ENCODE data around the gene UNC5A. TPM values are rescaled to one million over a fixed set of nuclear protein-coding genes. Genes with fewer than 3 reads are reported as not detected.
"Not testable (repeated sequence)": the region's sequence is repeated elsewhere in the genome, so short reads cannot be mapped to it uniquely, and the experiment has no call there.

Gene UNC5A
- total RNA-seq, 1 experiment from 2014 or later = not detected

- no peak for DNase-seq (ENCODE audit: low read depth in 1 of 2, low spot score in 2 of 2)
- Histone ChIP-seq H3K4me1 (replicated peaks) (no peaks in the 10 kb centered on the region), H3K36me3 (no peaks in the 10 kb centered on the region), H3K9me3 (replicated peaks) (no peaks in the 10 kb centered on the region), H3K27me3 (replicated peaks) (peaks cover 57% of the 10 kb centered on the region), H3K4me3 (no peak overlapping the region), H3K27ac (no peak overlapping the region)
Observed at GRCh38 chr5:176868126-176868525, 57.8 kb downstream of the UNC5A start.

DNA sequence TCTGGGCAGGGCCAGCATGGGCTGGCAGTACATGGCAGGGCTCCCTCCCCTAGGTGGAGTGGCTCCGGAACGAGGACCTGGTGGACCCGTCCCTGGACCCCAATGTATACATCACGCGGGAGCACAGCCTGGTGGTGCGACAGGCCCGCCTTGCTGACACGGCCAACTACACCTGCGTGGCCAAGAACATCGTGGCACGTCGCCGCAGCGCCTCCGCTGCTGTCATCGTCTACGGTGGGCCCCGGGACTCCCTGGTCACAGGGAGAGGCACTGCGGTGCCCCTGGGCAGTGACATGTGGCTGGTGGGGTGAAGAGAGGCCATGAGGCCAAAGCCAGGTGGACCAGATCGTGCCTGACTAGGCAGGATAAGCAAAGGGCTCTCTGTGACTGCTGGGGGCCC is 58.4 kb downstream of the UNC5A start:
- Histone ChIP-seq H3K27ac (no peak overlapping the region), H3K36me3 (no peaks in the 10 kb centered on the region), H3K9me3 (replicated peaks) (no peaks in the 10 kb centered on the region), H3K4me1 (replicated peaks) (no peaks in the 10 kb centered on the region), H3K4me3 (no peak overlapping the region), H3K27me3 (replicated peaks) (peaks cover 59% of the 10 kb centered on the region)
- no peak for DNase-seq (ENCODE audit: low read depth in 1 of 2, low spot score in 2 of 2)

GRCh38 chr5:176869501-176870109 is 59.2 kb downstream of the UNC5A start:
- Histone ChIP-seq H3K27me3 (replicated peaks) (peaks cover 59% of the 10 kb centered on the region), H3K4me1 (replicated peaks) (no peaks in the 10 kb centered on the region), H3K27ac (no peak overlapping the region), H3K4me3 (no peak overlapping the region), H3K9me3 (replicated peaks) (no peaks in the 10 kb centered on the region), H3K36me3 (no peaks in the 10 kb centered on the region)
- DNase-seq (ENCODE audit: low read depth in 1 of 2, low spot score in 2 of 2) = no peak

DNA sequence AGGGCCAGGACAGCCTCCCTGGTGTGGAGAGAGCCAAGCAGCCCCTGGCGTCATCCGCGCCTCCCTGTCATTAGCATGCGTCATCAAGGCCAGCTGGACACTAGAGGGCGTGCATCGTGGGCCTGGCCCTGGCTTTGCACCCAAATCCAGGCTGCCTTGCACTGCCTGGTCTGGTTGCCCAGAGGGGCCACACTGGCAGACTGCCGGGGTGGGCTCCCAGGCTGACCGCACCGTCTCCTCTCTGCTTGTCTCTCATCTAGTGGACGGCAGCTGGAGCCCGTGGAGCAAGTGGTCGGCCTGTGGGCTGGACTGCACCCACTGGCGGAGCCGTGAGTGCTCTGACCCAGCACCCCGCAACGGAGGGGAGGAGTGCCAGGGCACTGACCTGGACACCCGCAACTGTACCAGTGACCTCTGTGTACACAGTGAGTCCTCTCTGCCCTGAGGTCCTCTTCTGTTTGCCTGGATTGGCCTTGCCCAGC is 59.8 kb downstream of the UNC5A start:
- peaks cover 59% of the 10 kb centered on the region for H3K27me3 ChIP-seq (replicated peaks)
- H3K9me3 ChIP-seq (replicated peaks) = no peaks in the 10 kb centered on the region
- H3K4me1 ChIP-seq (replicated peaks) = no peaks in the 10 kb centered on the region
- DNase-seq (ENCODE audit: low read depth in 1 of 2, low spot score in 2 of 2) = peak; percentile 60 to 81
- H3K36me3 ChIP-seq = no peaks in the 10 kb centered on the region
- no peak overlapping the region for H3K27ac ChIP-seq
- H3K4me3 ChIP-seq = no peak overlapping the region

GRCh38 chr5:176870644-176871043 is 60.3 kb downstream of the UNC5A start:
- not testable (repeated sequence) for DNase-seq (ENCODE audit: low read depth in 1 of 2, low spot score in 2 of 2); H3K4me3 ChIP-seq; H3K36me3 ChIP-seq; H3K9me3 ChIP-seq (replicated peaks); H3K27ac ChIP-seq; H3K4me1 ChIP-seq (replicated peaks)
- H3K27me3 ChIP-seq (replicated peaks) = peaks cover 59% of the 10 kb centered on the region

DNA sequence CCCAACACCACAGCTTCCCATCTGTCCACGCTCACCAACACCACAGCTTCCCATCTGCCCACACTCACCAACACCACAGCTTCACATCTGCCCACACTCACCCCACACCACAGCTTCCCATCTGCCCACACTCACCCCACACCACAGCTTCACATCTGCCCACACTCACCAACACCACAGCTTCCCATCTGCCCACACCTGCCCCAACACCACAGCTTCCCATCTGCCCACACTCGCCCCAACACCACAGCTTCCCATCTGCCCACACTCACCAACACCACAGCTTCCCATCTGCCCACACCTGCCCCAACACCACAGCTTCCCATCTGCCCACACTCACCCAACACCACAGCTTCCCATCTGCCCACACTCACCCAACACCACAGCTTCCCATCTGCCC is 62.2 kb downstream of the UNC5A start:
- H3K9me3 ChIP-seq (replicated peaks); H3K4me3 ChIP-seq; H3K4me1 ChIP-seq (replicated peaks); DNase-seq (ENCODE audit: low read depth in 1 of 2, low spot score in 2 of 2); H3K27ac ChIP-seq; H3K36me3 ChIP-seq: not testable (repeated sequence)
- H3K27me3 ChIP-seq (replicated peaks) = peaks cover 59% of the 10 kb centered on the region

GRCh38 chr5:176873011-176873410 is 62.7 kb downstream of the UNC5A start:
- H3K4me3 ChIP-seq; H3K9me3 ChIP-seq (replicated peaks); H3K36me3 ChIP-seq; H3K27ac ChIP-seq; H3K4me1 ChIP-seq (replicated peaks); DNase-seq (ENCODE audit: low read depth in 1 of 2, low spot score in 2 of 2): not testable (repeated sequence)
- H3K27me3 ChIP-seq (replicated peaks) = peaks cover 60% of the 10 kb centered on the region

GRCh38 chr5:176873541-176874172 is 63.3 kb downstream of the UNC5A start:
- H3K4me1 ChIP-seq (replicated peaks) = no peaks in the 10 kb centered on the region
- H3K36me3 ChIP-seq = no peaks in the 10 kb centered on the region
- no peak for DNase-seq (ENCODE audit: low read depth in 1 of 2, low spot score in 2 of 2)
- peaks cover 63% of the 10 kb centered on the region for H3K27me3 ChIP-seq (replicated peaks)
- no peak overlapping the region for H3K27ac ChIP-seq
- H3K9me3 ChIP-seq (replicated peaks) = no peaks in the 10 kb centered on the region
- H3K4me3 ChIP-seq = no peak overlapping the region

DNA sequence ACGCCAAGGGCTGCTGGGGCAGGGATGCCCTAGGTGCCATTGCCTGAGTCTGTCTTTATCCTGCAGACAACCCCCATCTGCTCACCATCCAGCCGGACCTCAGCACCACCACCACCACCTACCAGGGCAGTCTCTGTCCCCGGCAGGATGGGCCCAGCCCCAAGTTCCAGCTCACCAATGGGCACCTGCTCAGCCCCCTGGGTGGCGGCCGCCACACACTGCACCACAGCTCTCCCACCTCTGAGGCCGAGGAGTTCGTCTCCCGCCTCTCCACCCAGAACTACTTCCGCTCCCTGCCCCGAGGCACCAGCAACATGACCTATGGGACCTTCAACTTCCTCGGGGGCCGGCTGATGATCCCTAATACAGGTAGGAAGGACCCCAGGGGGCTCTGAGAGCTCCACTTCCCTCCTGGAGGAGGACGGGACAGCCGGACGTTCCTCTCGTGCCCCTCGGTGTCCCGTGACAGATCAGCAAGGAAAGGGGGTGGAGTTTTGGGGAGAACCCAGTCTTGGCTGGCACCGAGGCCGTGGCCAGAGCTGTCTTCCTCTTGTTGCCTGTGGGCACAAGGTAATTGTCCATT is 63.9 kb downstream of the UNC5A start:
- no peaks in the 10 kb centered on the region for H3K36me3 ChIP-seq
- H3K27ac ChIP-seq = no peak overlapping the region
- no peak overlapping the region for H3K4me3 ChIP-seq
- H3K9me3 ChIP-seq (replicated peaks) = no peaks in the 10 kb centered on the region
- no peak for DNase-seq (ENCODE audit: low read depth in 1 of 2, low spot score in 2 of 2)
- H3K4me1 ChIP-seq (replicated peaks) = no peaks in the 10 kb centered on the region
- peaks cover 69% of the 10 kb centered on the region for H3K27me3 ChIP-seq (replicated peaks)

- Histone ChIP-seq H3K27ac (no peak overlapping the region), H3K27me3 (replicated peaks) (peaks cover 74% of the 10 kb centered on the region), H3K36me3 (no peaks in the 10 kb centered on the region), H3K4me3 (no peak overlapping the region), H3K9me3 (replicated peaks) (no peaks in the 10 kb centered on the region), H3K4me1 (replicated peaks) (no peaks in the 10 kb centered on the region)
- no peak for DNase-seq (ENCODE audit: low read depth in 1 of 2, low spot score in 2 of 2)
Observed at GRCh38 chr5:176875014-176875550, 64.7 kb downstream of the UNC5A start.

DNA sequence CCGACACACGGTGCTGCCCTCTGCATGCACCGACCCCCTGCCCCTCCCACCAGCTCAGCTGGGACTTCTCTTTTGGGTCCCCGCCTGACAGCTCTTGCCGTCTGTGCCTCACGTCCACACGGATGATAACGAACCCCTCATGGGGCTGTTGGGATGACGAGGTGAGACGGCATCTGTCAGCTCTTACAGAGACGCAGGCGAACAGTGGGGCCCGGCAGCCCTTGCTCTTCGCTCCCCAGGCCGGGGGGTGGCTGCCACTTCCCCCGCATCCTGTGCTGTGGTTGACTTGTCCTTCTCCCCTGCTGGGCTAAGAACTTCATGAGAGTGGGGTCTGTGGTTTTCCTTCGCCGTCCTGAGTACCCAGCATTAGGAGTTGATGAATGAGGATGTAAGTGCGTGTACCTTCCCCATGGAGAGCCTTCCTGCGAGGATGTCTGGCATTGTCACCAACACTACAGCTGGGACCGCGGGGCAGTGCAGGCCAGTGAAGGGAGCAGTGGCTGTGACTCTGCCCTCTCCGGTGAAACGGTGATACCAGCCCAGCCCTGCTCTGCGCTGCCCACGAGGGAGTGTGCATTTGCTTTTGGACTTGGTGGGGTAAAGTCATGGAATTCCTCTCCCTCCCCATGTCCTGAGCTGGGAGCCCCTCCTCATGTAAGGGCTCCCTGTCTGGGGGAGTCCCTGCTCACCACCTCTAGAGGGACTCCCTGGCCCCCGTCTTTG is 65.6 kb downstream of the UNC5A start:
- H3K27me3 ChIP-seq (replicated peaks) = peaks cover 75% of the 10 kb centered on the region
- no peak overlapping the region for H3K4me3 ChIP-seq
- no peak for DNase-seq (ENCODE audit: low read depth in 1 of 2, low spot score in 2 of 2)
- H3K27ac ChIP-seq = no peak overlapping the region
- no peaks in the 10 kb centered on the region for H3K9me3 ChIP-seq (replicated peaks)
- H3K4me1 ChIP-seq (replicated peaks) = no peaks in the 10 kb centered on the region
- H3K36me3 ChIP-seq = no peaks in the 10 kb centered on the region

DNA sequence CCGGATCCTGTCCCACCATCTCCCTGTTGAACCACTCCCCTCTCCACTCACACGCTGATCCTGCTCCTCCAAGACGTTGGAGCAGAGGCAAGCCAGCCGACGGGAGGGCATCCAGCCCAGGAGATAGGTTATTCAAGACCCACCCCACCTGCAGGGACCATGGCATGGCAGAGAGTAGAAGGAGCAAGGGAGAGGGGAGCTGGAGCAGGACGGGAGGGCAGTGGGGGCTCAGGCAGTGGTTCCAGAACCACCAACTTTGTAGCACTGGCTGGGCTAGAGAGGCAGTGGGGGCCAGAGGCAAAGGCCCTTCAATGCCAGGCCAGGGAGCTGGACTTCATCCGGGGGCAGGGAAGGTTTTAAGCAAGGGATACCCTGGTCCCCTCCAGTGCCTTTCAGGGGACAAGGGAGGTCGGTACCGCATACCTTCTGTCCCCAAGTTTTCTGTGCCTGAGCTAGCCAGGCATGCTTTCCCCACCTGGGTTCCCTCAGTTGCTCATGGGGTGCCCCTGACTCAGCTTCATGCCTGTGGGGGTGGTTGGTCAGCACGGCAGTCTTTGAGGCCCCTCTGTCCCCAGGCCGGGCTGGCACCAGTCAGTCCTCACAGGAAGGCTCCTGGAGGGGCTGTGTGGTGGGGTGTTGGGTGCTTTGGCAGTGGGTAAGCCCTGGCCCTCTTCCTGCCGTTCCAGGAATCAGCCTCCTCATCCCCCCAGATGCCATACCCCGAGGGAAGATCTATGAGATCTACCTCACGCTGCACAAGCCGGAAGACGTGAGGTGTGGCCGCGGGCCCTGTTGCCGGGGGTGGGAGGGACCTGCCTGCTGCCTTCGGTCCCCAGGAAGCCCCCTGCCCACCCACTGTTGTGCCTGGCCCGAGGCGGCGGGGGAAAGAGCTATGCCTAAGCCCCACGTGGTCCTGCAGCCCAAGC is 66.4 kb downstream of the UNC5A start:
- Histone ChIP-seq H3K4me3 (no peak overlapping the region), H3K27me3 (replicated peaks) (peaks cover 80% of the 10 kb centered on the region), H3K9me3 (replicated peaks) (no peaks in the 10 kb centered on the region), H3K4me1 (replicated peaks) (no peaks in the 10 kb centered on the region), H3K27ac (no peak overlapping the region), H3K36me3 (no peaks in the 10 kb centered on the region)
- no peak for DNase-seq (ENCODE audit: low read depth in 1 of 2, low spot score in 2 of 2)

DNA sequence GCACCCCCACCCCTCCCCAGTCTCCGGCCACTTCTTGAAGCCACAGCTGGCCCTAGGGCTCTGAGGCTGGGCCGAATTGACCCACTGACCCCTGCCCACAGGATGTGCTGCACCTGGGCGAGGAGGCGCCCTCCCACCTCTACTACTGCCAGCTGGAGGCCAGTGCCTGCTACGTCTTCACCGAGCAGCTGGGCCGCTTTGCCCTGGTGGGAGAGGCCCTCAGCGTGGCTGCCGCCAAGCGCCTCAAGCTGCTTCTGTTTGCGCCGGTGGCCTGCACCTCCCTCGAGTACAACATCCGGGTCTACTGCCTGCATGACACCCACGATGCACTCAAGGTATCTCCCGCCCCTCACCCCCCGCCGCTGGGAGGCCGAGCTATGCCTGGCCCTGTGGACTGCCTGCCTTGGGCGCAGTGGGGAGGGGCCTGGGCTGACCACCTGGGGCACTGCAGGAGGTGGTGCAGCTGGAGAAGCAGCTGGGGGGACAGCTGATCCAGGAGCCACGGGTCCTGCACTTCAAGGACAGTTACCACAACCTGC is 67.5 kb downstream of the UNC5A start:
- Histone ChIP-seq H3K27me3 (replicated peaks) (peaks cover 83% of the 10 kb centered on the region), H3K36me3 (no peaks in the 10 kb centered on the region), H3K4me3 (no peak overlapping the region), H3K9me3 (replicated peaks) (no peaks in the 10 kb centered on the region), H3K4me1 (replicated peaks) (no peaks in the 10 kb centered on the region), H3K27ac (no peak overlapping the region)
- DNase-seq (ENCODE audit: low read depth in 1 of 2, low spot score in 2 of 2) = no peak

Measured in SJSA1 (cell line).